GM12878 (cell line): ENCODE results near the gene SLC50A1.

Experiments used
- CREM ChIP-seq: IDR thresholded peaks from 2 replicates; pipeline ENCODE4 v1.6.1; 2014; ENCODE audit warnings: antibody characterized with exemption, low read depth
- CTCF ChIP-seq, 3 experiments: IDR thresholded peaks in 2 of 3; conservative IDR thresholded peaks in 1 of 3; 2 replicates each; pipeline ENCODE4 v1.5.1; 2011; ENCODE audit warnings: low read depth in 3 of 3, low read length in 3 of 3, mild to moderate bottlenecking in 3 of 3, control low read depth in 2 of 3, moderate library complexity in 2 of 3, inconsistent platforms in 1 of 3, mixed read lengths in 1 of 3; ENCODE audit not compliant: control insufficient read depth in 2 of 3, insufficient read depth in 1 of 3; ENCODE audit errors: extremely low read depth in 1 of 3
- EP300 ChIP-seq, 2 experiments: fragments of 150-350 bp in 1 of 2; IDR thresholded peaks; 2 replicates each; pipeline ENCODE4 v1.6.1; 2011 to 2012; ENCODE audit warnings: low read depth in 2 of 2, low read length in 2 of 2, borderline replicate concordance in 1 of 2, improper control_type of control experiment in 1 of 2, inconsistent platforms in 1 of 2; ENCODE audit not compliant: control insufficient read depth in 1 of 2
- EZH2 ChIP-seq: IDR thresholded peaks from 2 replicates; pipeline ENCODE4 v1.6.1; 2012; ENCODE audit warnings: low read depth, mild to moderate bottlenecking, control low read depth, inconsistent platforms, low read length, borderline replicate concordance; ENCODE audit not compliant: control insufficient read depth
- FOXK2 ChIP-seq: fragments of 450-650 bp; IDR thresholded peaks from 2 replicates; pipeline ENCODE4 v1.6.1; 2017; ENCODE audit warnings: mild to moderate bottlenecking, moderate library complexity
- GABPA ChIP-seq: IDR thresholded peaks from 2 replicates; pipeline ENCODE4 v1.6.1; 2014; ENCODE audit warnings: antibody characterized with exemption, low read depth, mild to moderate bottlenecking, inconsistent platforms
- GATAD2B ChIP-seq: fragments of 450-650 bp; conservative IDR thresholded peaks from 2 replicates; pipeline ENCODE4 v1.6.1; 2017; ENCODE audit warnings: low read depth, mild to moderate bottlenecking, moderate library complexity
- KDM1A ChIP-seq: fragments of 200-600 bp; sonication (generic); IDR thresholded peaks from 2 replicates; pipeline ENCODE4 v1.6.1; 2016; ENCODE audit warnings: borderline replicate concordance
- MXI1 ChIP-seq: fragments of 150-350 bp; IDR thresholded peaks from 2 replicates; pipeline ENCODE4 v1.6.1; 2011; ENCODE audit warnings: low read depth, mild to moderate bottlenecking, inconsistent platforms, low read length, improper control_type of control experiment
- POLR2A ChIP-seq: IDR thresholded peaks from 2 replicates; pipeline ENCODE4 v1.6.1; 2011; ENCODE audit warnings: low read depth, mild to moderate bottlenecking, low read length
- POLR2AphosphoS5 ChIP-seq: IDR thresholded peaks from 2 replicates; pipeline ENCODE4 v1.6.1; 2011; ENCODE audit warnings: mild to moderate bottlenecking, low read length, inconsistent platforms
- REST ChIP-seq: IDR thresholded peaks from 2 replicates; pipeline ENCODE4 v1.6.1; 2012; ENCODE audit warnings: mild to moderate bottlenecking, low read depth, low read length
- TARDBP ChIP-seq: IDR thresholded peaks from 2 replicates; pipeline ENCODE4 v1.6.1; 2016; ENCODE audit warnings: borderline replicate concordance
- ZNF592 ChIP-seq: fragments of 450-650 bp; IDR thresholded peaks from 2 replicates; pipeline ENCODE4 v1.6.1; 2017; ENCODE audit warnings: mild to moderate bottlenecking, moderate library complexity

GRCh38 chr1:155177192-155177917 is 41.7 kb downstream of the SLC50A1 start:
- TF ChIP-seq GABPA (no peak), CTCF (IDR thresholded peaks at IDR 0.05 in 2 of 3, conservative IDR thresholded peaks at IDR 0.05 in 1 of 3; ENCODE audit: control insufficient read depth in 2 of 3, extremely low read depth in 1 of 3, insufficient read depth in 1 of 3, low read depth in 3 of 3, low read length in 3 of 3) (no peak), ZNF592 (no peak), FOXK2 (no peak), REST (no peak), KDM1A (no peak), GATAD2B (no peak), TARDBP (no peak), MXI1 (no peak), EP300 (IDR thresholded peaks at IDR 0.05; ENCODE audit: borderline replicate concordance in 1 of 2, control insufficient read depth in 1 of 2, low read depth in 2 of 2, low read length in 2 of 2) (no peak), EZH2 (no peak), POLR2A (no peak), POLR2AphosphoS5 (no peak), CREM (no peak)
